Endothelial cell (in vitro differentiated cells): ENCODE results near the gene LMNA. TPM values are rescaled to one million over a fixed set of nuclear protein-coding genes. Genes with fewer than 3 reads are reported as not detected.

Source experiments
- DNase-seq: peaks from one replicate; pipeline ENCODE4 v3.0.0; 2021; ENCODE audit warnings: low spot score
- H3K27ac Mint-ChIP-seq: one replicate; pipeline ENCODE4 v1.8.0; 2021; ENCODE audit warnings: mixed read lengths, inconsistent platforms; ENCODE audit not compliant: unreplicated experiment
- H3K27me3 Mint-ChIP-seq: one replicate; pipeline ENCODE4 v1.8.0; 2021; ENCODE audit warnings: mild to moderate bottlenecking, moderate library complexity, mixed read lengths, inconsistent platforms; ENCODE audit not compliant: unreplicated experiment
- H3K36me3 Mint-ChIP-seq: one replicate; pipeline ENCODE4 v1.8.0; 2021; ENCODE audit warnings: mild to moderate bottlenecking, low read depth, mixed read lengths, inconsistent platforms; ENCODE audit not compliant: unreplicated experiment
- H3K4me1 Mint-ChIP-seq: one replicate; pipeline ENCODE4 v1.8.0; 2021; ENCODE audit warnings: mild to moderate bottlenecking, mixed read lengths, inconsistent platforms; ENCODE audit not compliant: unreplicated experiment
- H3K4me3 Mint-ChIP-seq: one replicate; pipeline ENCODE4 v1.8.0; 2021; ENCODE audit warnings: mild to moderate bottlenecking, mixed read lengths, inconsistent platforms; ENCODE audit not compliant: unreplicated experiment
- H3K9me3 Mint-ChIP-seq: one replicate; pipeline ENCODE4 v1.8.0; 2021; ENCODE audit warnings: mixed read lengths, inconsistent platforms; ENCODE audit not compliant: unreplicated experiment
- CTCF ChIP-seq: fragments of 200-600 bp; sonication (generic); IDR thresholded peaks from one replicate; pipeline ENCODE4 v1.5.0; 2021; ENCODE audit warnings: antibody characterized with exemption; ENCODE audit not compliant: unreplicated experiment
- total RNA-seq: library from RNA; stranded (reverse); fragmentation: NEBNext Ultra II Directional; extraction: Animal tissue kit (Norgen Biotek cat#: 25700); gene quantifications from one replicate; pipeline ENCODE4 v1.2.1, GENCODE V29; 2021; ENCODE audit not compliant: unreplicated experiment

Gene LMNA
- total RNA-seq, 1 donor from 2014 or later = 35.8 TPM

GRCh38 chr1:156095906-156096508 is 18.5 kb upstream of the LMNA start:
- no peak for TF ChIP-seq CTCF
- Mint-ChIP-seq H3K4me3 (peak overlapping the region; percentile 22), H3K9me3 (no peaks in the 10 kb centered on the region), H3K27me3 (peaks cover 9% of the 10 kb centered on the region), H3K4me1 (peaks cover 33% of the 10 kb centered on the region), H3K27ac (peak overlapping the region; percentile 82), H3K36me3 (peaks cover 46% of the 10 kb centered on the region)
- DNase-seq = no peak

DNA sequence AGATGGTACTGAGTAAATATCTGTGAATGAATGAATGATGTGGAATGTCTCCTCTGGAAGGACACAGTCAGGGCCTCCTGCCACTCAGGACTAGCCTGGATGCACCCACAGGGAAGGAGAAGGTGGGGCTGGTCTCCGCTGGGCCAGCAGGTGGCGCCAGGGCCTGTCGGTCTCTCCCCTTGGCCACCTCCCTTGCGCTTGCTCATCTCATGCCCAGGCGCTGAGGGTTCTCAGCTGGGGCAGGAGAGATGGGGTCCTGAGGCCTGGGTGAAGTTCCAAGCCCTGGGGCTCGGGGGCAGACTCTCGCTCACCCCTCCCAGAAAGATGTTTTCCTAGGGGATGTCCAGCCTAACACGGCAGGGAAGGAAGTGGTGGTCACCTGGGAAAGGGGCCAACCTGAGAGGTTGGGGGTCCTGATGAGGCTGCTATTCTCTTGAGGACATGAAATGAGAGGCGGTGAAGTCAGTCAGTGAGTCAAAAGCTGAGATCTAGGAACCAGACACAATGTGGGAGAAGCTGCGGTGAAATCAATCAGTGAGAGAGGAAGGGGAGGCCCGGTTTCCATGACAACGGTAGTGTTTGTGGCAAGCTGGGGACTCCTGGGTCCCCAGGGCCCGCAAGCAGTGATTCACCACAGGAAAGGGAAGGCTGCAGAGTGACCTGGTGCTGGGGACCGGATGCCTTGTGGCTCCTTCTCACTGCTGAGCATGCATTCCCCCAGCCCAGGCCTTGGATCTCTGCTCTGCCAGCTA is 17.7 kb upstream of the LMNA start:
- DNase-seq = peak; percentile 88
- Mint-ChIP-seq H3K36me3 (peaks cover 46% of the 10 kb centered on the region), H3K27ac (peak overlapping the region; percentile 97), H3K4me1 (peaks cover 41% of the 10 kb centered on the region), H3K4me3 (peak overlapping the region; percentile 66), H3K9me3 (no peaks in the 10 kb centered on the region), H3K27me3 (peaks cover 9% of the 10 kb centered on the region)
- TF ChIP-seq CTCF = peak; percentile 77

DNA sequence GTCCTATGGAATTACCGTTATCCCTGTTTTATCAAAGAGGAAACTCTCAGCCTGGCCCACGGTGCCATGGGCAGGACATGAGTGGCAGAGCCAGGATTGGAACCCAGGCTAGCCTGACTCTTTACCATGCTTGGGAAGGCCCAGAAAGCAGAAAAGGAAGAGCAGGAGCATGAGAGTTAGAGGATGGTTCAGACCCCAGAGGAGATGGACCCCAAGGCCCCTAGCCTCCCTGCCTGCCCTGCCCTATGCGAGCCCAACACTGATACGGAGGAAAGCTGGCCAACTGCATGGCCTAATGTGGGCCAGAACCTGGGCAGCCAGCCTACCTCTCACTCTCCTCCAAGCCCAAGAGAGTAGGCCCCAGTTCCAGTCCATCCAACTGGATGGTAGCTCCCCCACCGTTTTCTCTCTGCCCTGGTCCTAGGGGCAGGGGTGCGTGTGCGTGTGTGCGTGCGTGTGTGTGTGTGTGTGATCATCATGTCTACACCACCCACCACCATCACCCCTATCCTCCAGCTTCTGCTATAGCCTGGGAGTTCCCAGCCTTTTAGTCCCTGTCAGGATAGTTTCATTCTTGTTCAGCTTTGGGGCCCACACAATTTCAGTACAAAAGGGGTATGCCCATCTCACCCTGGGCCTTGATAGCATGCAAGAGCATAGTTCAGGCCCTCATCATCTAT is 16.9 kb upstream of the LMNA start:
- DNase-seq = no peak
- H3K27ac Mint-ChIP-seq = peak overlapping the region; percentile 50
- peaks cover 46% of the 10 kb centered on the region for H3K36me3 Mint-ChIP-seq
- H3K27me3 Mint-ChIP-seq = peaks cover 9% of the 10 kb centered on the region
- peaks cover 45% of the 10 kb centered on the region for H3K4me1 Mint-ChIP-seq
- peak overlapping the region; percentile 21 for H3K4me3 Mint-ChIP-seq
- no peaks in the 10 kb centered on the region for H3K9me3 Mint-ChIP-seq
- no peak for TF ChIP-seq CTCF

DNA sequence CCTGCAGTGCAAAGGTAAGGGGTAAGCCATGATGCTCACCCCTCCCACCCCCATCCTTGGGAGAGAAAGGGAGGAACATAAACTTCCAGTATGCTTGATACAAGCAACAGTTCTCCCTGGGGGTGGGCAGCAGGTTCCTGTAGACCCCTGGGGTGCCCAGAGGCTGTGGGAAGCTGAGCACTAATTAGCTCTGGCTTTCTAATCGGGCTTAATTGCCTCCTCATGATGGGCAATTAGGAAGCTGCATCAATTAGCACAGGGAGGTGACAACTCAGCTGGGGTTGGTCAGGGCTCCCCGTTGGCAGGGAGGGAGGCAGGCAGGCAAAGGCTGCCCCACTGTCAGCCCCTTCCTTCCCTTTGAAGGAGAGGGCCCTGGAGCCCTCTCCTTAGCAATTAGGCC is 15.7 kb upstream of the LMNA start:
- H3K4me1 Mint-ChIP-seq = peaks cover 56% of the 10 kb centered on the region
- no peaks in the 10 kb centered on the region for H3K9me3 Mint-ChIP-seq
- no peak overlapping the region for H3K4me3 Mint-ChIP-seq
- peaks cover 41% of the 10 kb centered on the region for H3K36me3 Mint-ChIP-seq
- H3K27ac Mint-ChIP-seq = peak overlapping the region; percentile 50
- DNase-seq = no peak
- H3K27me3 Mint-ChIP-seq = peaks cover 16% of the 10 kb centered on the region
- TF ChIP-seq CTCF = no peak
